Small intestine (tissue), 7 donors: ENCODE results near the gene DDX17. TPM values are rescaled to one million over a fixed set of nuclear protein-coding genes. Genes with fewer than 3 reads are reported as not detected.

Source experiments
- DNase-seq, 2 donors: peaks; one replicate each; pipeline versions ENCODE4 v3.0.0 to v3.0.0-alpha.2; 2013
- FAIRE-seq: peaks from 2 replicates; lab custom pipeline; 2012; peaks lifted over from hg19 to GRCh38; lab: Jason Lieb, UNC
- H3K27ac ChIP-seq, 3 donors: one replicate each; pipeline ENCODE4 v1.5.1; 2013; ENCODE audit warnings: low read length in 2 of 3, mild to moderate bottlenecking in 2 of 3, control low read depth in 1 of 3, inconsistent platforms in 1 of 3, low read depth in 1 of 3, moderate library complexity in 1 of 3
- H3K27me3 ChIP-seq, 3 donors: one replicate each; pipeline ENCODE4 v1.6.1; 2013; ENCODE audit warnings: low read length in 3 of 3, inconsistent platforms in 1 of 3; ENCODE audit not compliant: control insufficient read depth in 3 of 3, insufficient read depth in 3 of 3
- H3K36me3 ChIP-seq, 3 donors: one replicate each; pipeline ENCODE4 v1.6.1; 2013; ENCODE audit warnings: low read length in 3 of 3, inconsistent platforms in 1 of 3, low read depth in 1 of 3, mild to moderate bottlenecking in 1 of 3, moderate library complexity in 1 of 3; ENCODE audit not compliant: control insufficient read depth in 3 of 3, insufficient read depth in 2 of 3
- H3K4me1 ChIP-seq, 3 donors: one replicate each; pipeline ENCODE4 v1.6.1; 2013; ENCODE audit warnings: low read length in 2 of 3, inconsistent platforms in 1 of 3, low read depth in 1 of 3, mild to moderate bottlenecking in 1 of 3, moderate library complexity in 1 of 3; ENCODE audit not compliant: control insufficient read depth in 3 of 3, insufficient read depth in 2 of 3
- H3K4me3 ChIP-seq, 3 donors: one replicate each; pipeline ENCODE4 v1.5.1; 2013; ENCODE audit warnings: low read length in 3 of 3, control low read depth in 1 of 3, inconsistent platforms in 1 of 3, low read depth in 1 of 3, mild to moderate bottlenecking in 1 of 3, moderate library complexity in 1 of 3
- H3K9me3 ChIP-seq, 2 donors: one replicate each; pipeline ENCODE4 v1.6.1; 2013; ENCODE audit warnings: low read depth in 1 of 2, low read length in 1 of 2; ENCODE audit not compliant: control insufficient read depth in 2 of 2, insufficient read depth in 1 of 2
- WGBS, 3 donors: extraction: QIAGEN DNeasy Blood & Tissue Kit; methylation state at CpG; one replicate each; pipeline ENCODE4 v1.1.7; 2013; 5-methylcytosine and 5-hydroxymethylcytosine counted together
- polyA plus RNA-seq, 4 donors: library from polyadenylated mRNA; stranded (reverse) in 3 of 4; unstranded in 1 of 4; fragments of 200-250 nt in 3 of 4; fragments of 120-200 nt in 1 of 4; gene quantifications; one replicate each; pipeline versions ENCODE4 v1.2.1 to v1.2.3, GENCODE V29; 2013
- donor health status: healthy with polysubstance abuse.
- donor health status: control.
- donor health status: control.
- donor health status: Bipolar disorder and iron deficiency.
- donor health status: healthy.

Gene DDX17
- polyA plus RNA-seq, 4 donors: 72.4 to 477 (median 104) TPM

GRCh38 chr22:38436629-38437395, 69.3 kb downstream of the DDX17 start:
- Histone ChIP-seq H3K9me3 (no peaks in the 10 kb centered on the region), H3K36me3 (no peaks in the 10 kb centered on the region), H3K27ac (no peak overlapping the region), H3K4me1 (no peaks in the 10 kb centered on the region), H3K27me3 (peaks cover 0 to 7% (median 2%) of the 10 kb centered on the region in 3 donors), H3K4me3 (no peak overlapping the region)
- WGBS, 3 donors: 89 to 91% (median 89%) methylated on average over 15 of the region's 15 CpGs
- no peak for FAIRE-seq
- no peak for DNase-seq

- Histone ChIP-seq H3K36me3 (no peaks in the 10 kb centered on the region), H3K4me3 (no peak overlapping the region), H3K9me3 (no peaks in the 10 kb centered on the region), H3K4me1 (no peaks in the 10 kb centered on the region), H3K27me3 (peaks cover 0 to 3% (median 2%) of the 10 kb centered on the region in 3 donors), H3K27ac (no peak overlapping the region)
- FAIRE-seq (no peak), DNase-seq (no peak)
- 34 to 59% (median 55%) methylated on average over 4 of the region's 4 CpGs for WGBS, 3 donors
Measured at GRCh38 chr22:38435965-38436364, 70.1 kb downstream of the DDX17 start.

GRCh38 chr22:38435010-38435409, 71.1 kb downstream of the DDX17 start:
- H3K4me1 ChIP-seq: no peaks in the 10 kb centered on the region
- DNase-seq (no peak), FAIRE-seq (no peak)
- H3K4me3 ChIP-seq: no peak overlapping the region
- H3K36me3 ChIP-seq: no peaks in the 10 kb centered on the region
- WGBS, 3 donors: 74 to 83% (median 75%) methylated on average over 4 of the region's 4 CpGs
- H3K9me3 ChIP-seq: no peaks in the 10 kb centered on the region
- H3K27me3 ChIP-seq: no peaks in the 10 kb centered on the region
- H3K27ac ChIP-seq: no peak overlapping the region

- Histone ChIP-seq H3K27ac (no peak overlapping the region), H3K27me3 (no peaks in the 10 kb centered on the region), H3K4me1 (no peaks in the 10 kb centered on the region), H3K4me3 (no peak overlapping the region), H3K9me3 (no peaks in the 10 kb centered on the region), H3K36me3 (no peaks in the 10 kb centered on the region)
- WGBS, 3 donors: 63 to 84% (median 66%) methylated on average over 8 of the region's 8 CpGs
- DNase-seq (no peak), FAIRE-seq (no peak)
Measured at GRCh38 chr22:38433871-38434270, 72.2 kb downstream of the DDX17 start.

Other genes with a start within 250 kb of the DDX17 start
- gene TMEM184B, start 233.3 kb downstream of the DDX17 start, polyA plus RNA-seq: 10 to 100 TPM in 2 of 4 donors, 1 to 10 TPM in 2; 7.3 to 47.4 (median 20.3) TPM
- 10 to 100 TPM; 19.0 to 92.1 (median 46.7) TPM for gene CSNK1E, start 188.9 kb downstream of the DDX17 start, polyA plus RNA-seq
- 1 to 10 TPM in 1 of 4 donors, under 1 TPM in 1, not detected in 2; 0.06 to 2.1 TPM for gene KCNJ4, start 51.1 kb downstream of the DDX17 start, polyA plus RNA-seq
- 10 to 100 TPM in 2 of 4 donors, 1 to 10 TPM in 2; 6.5 to 60.6 (median 10.7) TPM for gene KDELR3, start 38.2 kb downstream of the DDX17 start, polyA plus RNA-seq
- gene DMC1, start 63.9 kb upstream of the DDX17 start, polyA plus RNA-seq: 1 to 10 TPM in 1 of 4 donors, under 1 TPM in 1, not detected in 2; 0.70 to 2.1 TPM
- under 1 TPM in 2 of 4 donors, not detected in 2; 0.36 to 0.71 TPM for gene FAM227A, start 150.1 kb upstream of the DDX17 start, polyA plus RNA-seq
- gene CBY1, start 150.3 kb upstream of the DDX17 start, polyA plus RNA-seq: 10 to 100 TPM; 17.3 to 39.4 (median 31.9) TPM
- 10 to 100 TPM; 42.5 to 82.5 (median 52.0) TPM for gene TOMM22, start 175.6 kb upstream of the DDX17 start, polyA plus RNA-seq
- 10 to 100 TPM; 34.6 to 90.5 (median 56.4) TPM for gene JOSD1, start 194.6 kb upstream of the DDX17 start, polyA plus RNA-seq
- gene GTPBP1, start 199.6 kb upstream of the DDX17 start, polyA plus RNA-seq: 10 to 100 TPM; 13.0 to 60.5 (median 24.0) TPM
- gene SUN2, start 249.7 kb upstream of the DDX17 start, polyA plus RNA-seq: 10 to 100 TPM; 19.0 to 94.2 (median 43.4) TPM